Activated CD8-positive, alpha-beta memory T cell treated with anti-CD3 and anti-CD28 coated beads, Interleukin-2, amount 50 U/mL, for 1 hour (primary cell): ENCODE measurements around the gene NRIP1.

Source experiments
- DNase-seq: peaks from one replicate; pipeline ENCODE4 v3.0.0-alpha.2; 2020; ENCODE audit errors: extremely low read depth

The NRIP1 gene

DNA sequence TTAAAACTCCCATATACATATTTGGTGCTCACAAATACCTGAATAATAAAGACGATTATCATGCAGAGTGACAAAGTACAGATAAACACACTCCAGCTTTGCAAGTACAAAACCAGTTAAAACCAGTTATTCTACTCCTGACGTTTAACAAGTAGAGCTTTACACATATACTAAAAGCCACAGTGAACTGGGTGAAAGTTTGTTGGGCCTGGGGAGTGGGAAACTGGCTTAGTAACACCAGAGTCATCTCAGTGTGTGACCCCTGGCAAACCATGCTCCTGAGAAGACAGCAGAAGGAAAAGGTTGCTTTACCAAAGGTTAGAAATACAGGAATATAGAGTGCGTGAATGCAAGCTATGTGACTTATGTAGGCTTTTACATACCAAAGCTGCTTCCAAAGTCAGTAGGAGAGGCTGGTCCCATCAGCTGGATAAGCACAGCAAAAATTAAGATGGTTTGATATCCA is 148.1 kb downstream of the NRIP1 start:
- DNase-seq, result no peak

DNA sequence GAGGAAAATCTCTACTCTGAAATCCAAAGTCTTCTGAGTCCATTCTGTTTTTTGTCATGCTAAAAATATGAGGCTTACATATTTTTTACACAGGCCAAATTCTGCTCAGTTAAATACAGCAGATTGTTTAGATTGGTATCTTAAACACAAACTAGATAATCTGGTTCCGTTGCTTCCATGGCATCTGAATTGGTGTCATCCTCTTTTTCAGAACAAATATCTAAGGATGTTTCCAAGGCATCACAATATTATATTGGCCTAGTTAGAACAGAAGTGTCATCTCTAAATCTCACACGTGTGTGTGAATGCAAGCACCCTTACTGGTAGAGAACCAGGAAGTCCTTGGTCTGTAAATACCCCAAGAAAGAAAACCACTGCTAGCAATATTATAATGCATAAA is 151.2 kb downstream of the NRIP1 start:
- DNase-seq, result no peak

- DNase-seq, result no peak
These were observed 153.4 kb downstream of the NRIP1 start for GRCh38 chr21:14911351-14911750.
